ENCODE results near the gene PDIA6. TPM values are rescaled to one million over a fixed set of nuclear protein-coding genes. Genes with fewer than 3 reads are reported as not detected.

The PDIA6 gene
- total and polyA plus RNA-seq, 8 donors = 33.7 to 201 (median 135) TPM

- ATAC-seq (no peak), FAIRE-seq (no peak), DNase-seq (no peak)
- peaks cover 3 to 87% (median 62%) of the 10 kb centered on the region in 3 donors for H3K36me3 ChIP-seq
- no peaks in the 10 kb centered on the region for H3K27me3 ChIP-seq
- TF ChIP-seq CTCF (IDR thresholded peaks at IDR 0.05) = no peak
- intact Hi-C loops (cut with DNase I) = no loop called here
- 81 to 85% methylated on average over 20 of the region's 20 CpGs for WGBS, 2 donors
- H3K4me3 ChIP-seq = no peak overlapping the region
- H3K9me3 ChIP-seq = no peaks in the 10 kb centered on the region
- H3K27ac ChIP-seq = no peak overlapping the region
- H3K4me1 ChIP-seq = no peaks in the 10 kb centered on the region
These were observed 25.2 kb downstream of the PDIA6 start for GRCh38 chr2:10787176-10787968.

DNA sequence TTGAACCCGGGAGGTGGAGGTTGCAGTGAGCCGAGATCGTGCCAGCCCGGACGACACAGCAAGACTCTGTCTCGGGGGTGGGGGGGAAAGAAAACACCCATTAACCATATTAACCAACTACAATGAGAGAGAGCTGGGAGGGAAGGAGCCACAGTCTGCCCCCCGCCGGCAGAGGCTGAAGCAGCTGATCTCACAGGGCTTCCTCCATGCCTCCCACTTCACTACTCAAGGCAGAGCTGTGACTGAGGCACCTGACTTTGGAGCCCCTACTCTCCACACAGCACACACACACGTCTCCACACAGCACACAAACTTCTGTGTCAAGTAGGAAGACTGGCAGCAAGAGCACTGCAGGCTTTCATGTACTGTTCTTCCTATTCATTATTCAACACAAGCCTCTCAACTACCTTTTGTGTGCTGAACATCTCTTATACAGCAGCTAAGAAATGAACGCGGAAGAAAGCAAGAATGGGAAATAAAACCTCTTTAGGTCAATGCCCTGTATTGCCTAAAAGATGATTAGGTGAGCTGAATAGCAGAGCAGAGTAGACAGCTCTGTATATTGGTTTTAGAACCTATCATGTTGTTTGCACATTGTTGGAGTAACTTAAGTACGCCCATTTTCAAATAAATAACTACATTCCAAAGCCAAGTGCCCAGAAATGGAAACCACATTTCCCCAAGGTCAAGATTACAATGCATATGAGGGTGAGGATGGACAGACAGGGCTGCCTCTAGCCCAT, 26.2 kb downstream of the PDIA6 start:
- no peak overlapping the region for H3K4me3 ChIP-seq
- H3K27me3 ChIP-seq = no peaks in the 10 kb centered on the region
- no peaks in the 10 kb centered on the region for H3K9me3 ChIP-seq
- peaks cover 3 to 86% (median 59%) of the 10 kb centered on the region in 3 donors for H3K36me3 ChIP-seq
- no peak for ATAC-seq
- no peak for FAIRE-seq
- no peak overlapping the region for H3K27ac ChIP-seq
- TF ChIP-seq CTCF (IDR thresholded peaks at IDR 0.05) = no peak
- intact Hi-C loops (cut with DNase I) = no loop called here
- no peaks in the 10 kb centered on the region for H3K4me1 ChIP-seq
- 88 to 91% methylated on average over 12 of the region's 12 CpGs for WGBS, 2 donors
- no peak for DNase-seq

- Histone ChIP-seq H3K9me3 (no peaks in the 10 kb centered on the region), H3K4me3 (no peak overlapping the region), H3K27me3 (no peaks in the 10 kb centered on the region), H3K4me1 (no peaks in the 10 kb centered on the region), H3K27ac (no peak overlapping the region), H3K36me3 (peaks cover 3 to 86% (median 54%) of the 10 kb centered on the region in 3 donors)
- TF ChIP-seq CTCF (IDR thresholded peaks at IDR 0.05) = no peak
- intact Hi-C loops (cut with DNase I) = no loop called here
- 92% methylated on average over 5 of the region's 5 CpGs for WGBS, 2 donors
- ATAC-seq (no peak), DNase-seq (no peak), FAIRE-seq (no peak)
These were observed 27.3 kb downstream of the PDIA6 start for GRCh38 chr2:10785260-10785659.

DNA sequence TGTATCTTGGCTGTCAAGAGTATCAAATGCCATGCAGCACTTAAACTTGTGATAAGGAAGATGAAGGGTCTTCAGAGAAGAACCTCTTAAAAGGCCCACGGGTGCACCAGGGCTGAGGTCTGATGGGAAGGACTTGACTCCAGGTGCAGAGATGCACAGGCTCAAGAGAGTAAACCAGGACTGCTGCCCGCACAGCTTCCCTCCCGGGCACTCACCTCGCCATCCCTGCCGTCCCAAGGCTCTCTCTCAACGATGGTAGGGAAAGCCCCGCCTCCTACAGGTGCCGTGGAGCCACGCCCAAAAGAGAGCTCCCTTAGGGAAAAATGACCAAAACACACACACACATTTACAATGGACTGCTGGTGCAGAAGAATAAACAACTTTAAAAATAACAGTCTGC, 27.9 kb downstream of the PDIA6 start:
- FAIRE-seq = no peak
- intact Hi-C loops (cut with DNase I) = no loop called here
- Histone ChIP-seq H3K27me3 (no peaks in the 10 kb centered on the region), H3K27ac (no peak overlapping the region), H3K36me3 (peaks cover 3 to 85% (median 50%) of the 10 kb centered on the region in 3 donors), H3K9me3 (no peaks in the 10 kb centered on the region), H3K4me3 (no peak overlapping the region), H3K4me1 (no peaks in the 10 kb centered on the region)
- no peak for TF ChIP-seq CTCF (IDR thresholded peaks at IDR 0.05)
- 72 to 76% methylated on average over 9 of the region's 9 CpGs for WGBS, 2 donors
- ATAC-seq = no peak
- DNase-seq = no peak

All from pancreas (tissue), 10 donors.